Activated CD4-positive, CD25-positive, alpha-beta regulatory T cell treated with anti-CD3 and anti-CD28 coated beads, Interleukin-2, amount 50 U/mL, for 24 hours (primary cell): Measurements from ENCODE around the gene IFNGR1.
A peak's percentile ranks its signal among the peaks of the same experiment; 100 is the strongest.

Experiments
- ATAC-seq, 2 donors: fragments of 150-1000 bp; cut with Tn5 transposase; one replicate each; pipeline ENCODE4 v1.10.0; 2021; ENCODE audit warnings: mild to moderate bottlenecking in 1 of 2, moderate library complexity in 1 of 2

IFNGR1 gene

DNA sequence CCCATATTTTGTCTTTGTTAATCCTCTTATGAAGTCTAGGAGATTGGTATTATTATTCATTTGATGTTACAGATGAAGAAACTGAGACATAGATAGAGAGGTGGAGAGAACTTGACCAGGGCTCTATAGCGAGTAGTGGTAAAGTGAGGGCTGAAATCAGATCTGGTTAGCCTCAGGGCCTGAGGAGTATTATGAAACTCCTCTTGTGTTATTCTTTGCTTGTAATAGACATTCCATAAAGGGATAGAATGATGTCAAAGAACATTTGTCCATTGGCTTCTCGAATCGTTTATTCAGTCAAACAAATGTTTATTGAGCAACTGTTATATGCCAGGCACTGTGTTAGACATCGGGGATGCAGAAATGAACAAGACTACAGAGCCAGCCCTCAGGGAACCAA lies 45.7 kb downstream of the IFNGR1 start, which contains the start of gene IL22RA2:
TSS of gene IL22RA2 (minus strand) at position 144 of the 400 bp plus-strand sequence. CDS start 11,895 bp downstream, outside the sequence.
- ATAC-seq, result no peak

DNA sequence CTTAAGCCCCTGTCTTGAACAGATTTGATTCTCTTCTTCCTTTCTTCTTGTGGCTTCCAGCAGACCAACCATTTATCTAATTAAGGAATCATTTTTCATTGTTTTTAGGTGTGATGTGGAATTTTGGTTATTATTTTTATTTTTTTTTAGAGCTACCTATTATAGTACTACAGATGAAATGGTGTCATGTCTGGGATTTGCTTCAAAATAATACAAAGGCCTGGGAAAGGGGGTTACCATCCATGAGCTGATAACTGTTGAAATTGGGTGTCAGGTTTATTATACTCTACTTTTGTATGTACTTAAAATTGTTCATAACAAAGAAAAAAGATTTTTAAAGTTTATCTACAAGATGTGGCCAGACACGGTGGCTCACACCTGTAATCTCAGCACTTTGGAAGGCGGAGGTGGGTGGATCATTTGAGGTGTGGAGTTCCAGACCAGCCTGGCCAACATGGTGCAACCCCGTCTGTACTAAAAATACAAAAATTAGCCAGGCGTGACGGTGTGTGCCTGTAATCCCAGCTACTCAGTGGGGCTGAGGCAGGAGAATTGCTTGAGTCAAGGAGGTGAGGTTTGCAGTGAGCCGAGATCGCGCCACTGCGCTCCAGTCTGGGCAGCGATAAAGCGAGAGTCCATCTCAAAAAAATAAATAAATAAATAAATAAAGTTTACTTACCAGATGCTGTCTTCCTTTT lies 46.3 kb downstream of the IFNGR1 start:
- no peak for ATAC-seq

DNA sequence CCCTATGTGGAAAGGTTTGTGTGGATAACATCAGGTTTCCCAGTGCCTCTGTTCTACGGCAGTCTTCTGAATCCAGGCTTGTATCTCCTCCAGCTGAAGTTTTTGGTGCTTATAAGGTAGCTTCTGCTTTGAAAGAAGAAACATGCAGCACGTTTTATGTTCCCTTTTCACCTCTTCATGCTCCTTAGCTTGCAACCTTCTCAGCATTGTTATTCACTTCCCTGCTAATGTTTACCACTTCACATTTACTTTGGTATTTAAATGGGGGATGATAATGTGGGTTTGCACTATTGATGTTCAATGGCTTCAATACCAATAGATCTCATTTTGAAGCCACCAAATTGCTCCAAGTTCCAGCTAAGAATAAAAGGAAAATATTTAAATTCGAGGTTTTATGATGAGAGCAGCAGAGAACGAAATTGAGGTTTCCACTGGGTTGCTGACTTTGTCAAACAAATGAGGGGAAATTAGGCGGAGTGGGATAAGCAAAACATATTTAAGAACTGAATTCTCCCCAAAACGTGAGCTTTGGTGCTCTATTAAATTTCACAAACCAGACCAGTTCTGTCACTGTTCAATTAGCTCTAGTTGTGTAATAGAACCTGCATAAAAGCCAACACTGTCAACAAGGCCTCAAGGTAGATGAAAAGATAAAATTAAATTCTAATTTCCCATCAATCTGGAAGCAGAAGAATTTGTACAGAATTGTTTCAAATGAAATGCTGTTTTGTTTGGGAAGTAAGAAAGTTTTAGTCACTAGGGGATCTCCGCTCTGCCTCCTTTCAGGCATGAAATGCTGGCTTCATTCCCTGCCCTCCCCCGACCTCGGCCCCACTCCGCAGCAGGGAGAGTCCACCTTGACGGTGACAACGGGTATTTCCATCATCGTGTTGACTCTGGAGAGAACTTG lies 47.1 kb downstream of the IFNGR1 start:
- ATAC-seq, result no peak

DNA sequence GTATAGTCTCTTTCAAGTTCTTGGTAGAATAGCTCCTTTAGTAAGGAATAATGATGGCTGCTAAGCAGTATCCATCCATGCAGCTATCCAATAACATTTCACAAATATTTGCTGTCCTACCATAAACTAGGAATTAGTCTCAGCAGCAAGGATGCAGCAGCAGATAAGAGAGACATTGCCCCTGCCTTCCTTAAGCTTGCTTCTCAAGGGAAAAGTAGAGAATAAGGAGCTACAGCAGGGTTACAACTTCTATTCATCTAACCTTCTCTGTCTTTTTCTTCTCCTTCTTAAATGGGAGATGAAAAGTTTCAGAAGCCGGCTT lies 48.2 kb downstream of the IFNGR1 start:
- no peak for ATAC-seq

DNA sequence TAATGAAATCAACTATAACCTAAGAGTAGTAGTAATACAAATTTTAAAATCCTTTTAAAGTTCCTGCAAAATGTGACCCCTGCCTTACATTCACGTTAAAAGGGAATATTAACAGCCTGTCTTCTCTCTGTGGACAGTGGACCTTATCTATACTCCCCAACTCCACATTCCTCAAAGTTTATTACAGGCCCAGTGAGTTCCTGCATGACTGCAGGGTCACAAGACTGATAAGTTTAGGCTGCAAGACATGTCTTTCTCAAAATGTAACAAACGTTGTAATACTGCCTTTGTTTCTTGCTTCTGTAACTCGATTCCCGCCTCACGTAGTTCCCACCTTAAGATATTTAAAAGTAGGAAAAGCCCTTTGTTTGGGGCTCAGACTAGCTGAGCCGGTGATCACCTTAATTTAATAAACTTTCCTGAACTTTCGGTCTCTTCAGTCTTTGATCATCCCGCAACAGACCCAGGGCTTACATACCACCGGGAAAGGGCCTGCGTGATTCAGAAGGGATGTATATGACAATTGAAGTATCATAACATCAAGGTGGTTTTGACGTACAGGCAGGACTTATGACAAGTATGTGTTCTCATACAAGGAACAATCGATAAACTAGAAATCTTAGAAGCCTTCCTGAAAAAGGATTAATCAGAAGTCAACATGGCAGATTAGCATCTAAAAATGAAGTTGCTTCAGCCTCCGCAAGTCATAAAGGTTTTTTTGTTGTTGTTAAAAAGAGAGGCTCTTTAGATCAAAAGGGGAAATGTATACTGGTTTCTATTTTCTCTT lies 48.7 kb downstream of the IFNGR1 start:
- no peak for ATAC-seq

DNA sequence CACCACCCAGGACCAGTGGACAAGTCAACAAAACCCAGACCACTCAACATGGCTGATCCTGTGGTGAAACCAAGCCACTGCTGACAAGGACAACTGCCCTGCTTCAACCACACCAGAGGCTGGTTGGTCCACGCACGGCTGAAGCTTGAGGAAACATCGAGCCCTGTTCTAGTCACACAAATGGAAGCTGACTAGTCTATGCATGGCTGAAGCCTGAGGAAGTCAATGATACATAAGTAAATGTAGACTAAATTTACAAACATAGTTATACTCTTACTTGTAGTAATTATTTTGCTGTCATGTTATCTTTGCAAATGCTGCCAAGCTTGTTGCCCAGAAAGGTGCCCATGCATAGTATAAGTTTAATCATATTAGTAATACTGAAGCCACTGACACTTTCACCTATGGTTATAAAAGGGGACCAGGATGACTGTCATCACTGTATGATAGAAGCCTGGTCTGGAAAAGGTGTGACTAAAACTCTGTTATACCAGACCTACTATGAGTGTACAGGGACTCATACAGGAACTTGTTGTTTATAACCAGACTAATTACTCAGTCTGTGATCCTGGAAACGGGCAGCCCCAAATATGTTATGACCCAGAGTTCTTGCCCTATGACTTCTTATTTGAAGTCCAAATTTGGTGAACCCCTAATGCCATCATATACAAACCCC lies 51.3 kb downstream of the IFNGR1 start:
- ATAC-seq, result peak; percentile 42 to 54

DNA sequence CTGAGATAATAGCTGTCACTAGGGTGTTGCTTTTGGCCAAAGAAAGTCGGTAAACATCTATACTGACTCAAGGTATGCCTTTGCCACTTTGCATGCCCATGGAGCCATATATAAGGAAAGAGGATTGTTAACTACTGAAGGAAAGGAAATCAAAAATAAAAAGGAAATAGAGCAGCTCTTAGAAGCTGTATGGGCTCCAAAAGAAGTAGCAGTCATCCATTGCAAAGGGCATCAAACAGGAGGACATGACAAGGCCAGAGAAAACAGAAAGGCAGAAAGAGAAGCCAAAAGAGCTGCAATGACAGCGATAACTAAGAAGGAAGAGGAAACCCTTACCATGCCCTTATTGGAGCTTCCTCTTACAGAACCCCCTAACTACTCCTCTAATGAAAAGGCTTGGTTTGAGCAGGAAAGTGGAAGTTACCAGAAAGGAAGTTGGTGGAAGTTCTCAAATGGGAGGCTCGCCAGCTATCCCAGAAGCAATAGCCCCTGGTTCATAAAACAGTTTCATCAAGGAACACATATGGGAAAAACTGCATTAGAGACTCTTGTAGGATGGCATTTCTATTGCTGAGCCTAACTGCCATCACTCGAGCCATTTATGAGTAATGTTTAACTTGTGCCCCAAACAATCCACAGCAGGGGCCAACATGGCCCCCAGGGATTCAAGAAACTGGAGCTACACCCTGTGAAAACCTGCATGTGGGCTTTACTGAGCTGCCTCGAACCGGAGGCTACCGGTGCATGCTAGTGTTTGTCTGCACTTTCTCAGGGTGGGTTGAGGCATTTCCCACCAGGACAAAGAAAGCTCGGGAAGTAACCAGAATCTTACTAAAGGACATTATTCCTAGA lies 52.7 kb downstream of the IFNGR1 start:
- no peak for ATAC-seq

DNA sequence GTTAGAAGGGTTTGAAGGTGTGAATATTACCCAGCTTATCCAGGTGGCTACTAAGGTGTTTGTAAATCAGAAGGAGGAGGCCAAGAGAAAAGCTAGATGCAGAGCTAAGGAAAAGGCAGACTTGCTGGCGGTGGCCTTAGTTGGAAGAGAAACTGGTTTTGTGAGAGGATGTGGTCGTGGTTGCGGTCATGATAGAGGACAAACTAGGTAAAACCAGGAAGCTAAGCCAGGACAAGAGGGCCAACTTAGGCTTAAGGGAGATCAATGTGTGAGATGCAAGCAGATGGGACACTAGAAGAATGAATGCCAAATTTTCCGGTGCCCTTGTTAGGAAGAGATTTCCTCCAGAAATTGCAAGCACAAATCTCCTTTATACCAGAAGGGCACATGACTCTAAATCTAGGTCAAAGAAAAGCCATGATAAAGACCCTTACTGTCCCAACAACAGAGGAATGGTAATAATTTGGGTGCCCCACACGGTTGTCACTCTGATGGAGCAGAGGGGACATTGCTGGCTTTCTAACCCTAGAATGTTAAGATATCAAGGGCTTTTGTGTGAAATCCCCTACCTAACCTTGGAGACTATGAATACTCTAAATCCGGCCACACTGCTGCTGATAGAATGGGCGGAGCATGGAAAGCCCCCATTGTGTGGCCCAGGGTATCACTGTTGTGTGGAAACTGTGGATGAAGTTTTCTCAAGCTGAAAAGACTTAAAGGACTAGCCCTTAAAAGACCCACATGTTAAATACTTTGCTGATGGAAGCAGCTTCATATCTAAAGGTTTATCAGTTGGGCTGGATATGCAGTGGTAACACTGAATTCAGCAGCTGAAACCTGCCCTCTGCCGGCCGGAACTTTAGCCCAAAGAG lies 53.6 kb downstream of the IFNGR1 start:
- ATAC-seq, result no peak

DNA sequence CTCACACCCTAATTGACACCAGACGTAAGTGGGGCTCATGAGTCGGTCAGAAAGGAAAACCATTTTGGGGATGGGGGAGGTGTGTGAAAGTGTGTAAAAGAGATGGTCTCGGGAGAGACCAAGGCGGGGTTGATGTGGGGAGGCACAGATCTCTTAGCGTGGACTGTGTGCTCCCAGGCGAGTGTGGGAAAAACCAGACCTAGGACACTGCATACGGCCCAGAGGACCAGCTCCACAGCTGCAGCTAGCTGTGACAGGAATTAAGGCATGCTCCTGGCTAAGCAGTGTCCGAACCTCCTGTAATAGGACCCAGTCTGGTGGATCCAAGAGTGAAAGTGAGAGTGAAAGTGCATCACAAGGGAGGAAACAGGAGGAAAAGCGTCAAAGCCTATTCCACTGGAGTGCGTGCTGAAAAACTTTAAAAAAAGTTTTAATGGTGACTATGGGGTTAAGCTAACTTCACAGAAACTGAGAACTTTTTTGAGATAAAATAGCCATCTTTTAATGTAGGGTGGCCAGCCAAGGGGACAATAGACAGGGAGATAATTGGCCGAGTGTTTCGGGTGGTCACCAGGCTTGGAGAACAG lies 55.4 kb downstream of the IFNGR1 start:
- no peak for ATAC-seq

DNA sequence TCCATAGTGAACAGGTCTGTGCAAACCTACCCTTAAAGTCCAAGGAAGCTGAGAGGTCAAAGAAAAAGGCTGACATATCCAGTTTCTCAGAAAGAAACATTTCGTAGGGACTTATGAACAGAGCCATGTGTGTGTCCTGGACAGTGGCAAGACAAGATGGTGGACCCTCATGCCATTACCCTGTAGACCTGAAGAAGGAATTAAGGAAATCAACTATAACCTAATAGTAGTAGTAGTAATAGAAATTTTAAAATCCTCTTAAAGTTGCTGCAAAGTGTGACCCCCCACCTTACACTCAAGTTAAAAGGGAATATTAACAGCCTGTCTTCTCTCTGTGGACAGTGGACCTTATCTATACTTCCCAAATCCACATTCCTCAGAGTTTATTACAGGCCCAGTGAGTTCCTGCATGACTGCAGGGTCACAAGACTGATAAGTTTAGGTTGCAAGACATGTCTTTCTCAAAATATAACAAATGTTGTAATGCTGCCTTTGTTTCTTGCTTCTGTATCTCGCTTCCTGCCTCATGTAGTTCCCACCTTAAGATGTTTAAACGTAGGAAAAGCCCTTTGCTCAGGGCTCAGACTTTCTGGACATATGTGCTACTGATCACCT lies 56.4 kb downstream of the IFNGR1 start:
- ATAC-seq, result no peak

DNA sequence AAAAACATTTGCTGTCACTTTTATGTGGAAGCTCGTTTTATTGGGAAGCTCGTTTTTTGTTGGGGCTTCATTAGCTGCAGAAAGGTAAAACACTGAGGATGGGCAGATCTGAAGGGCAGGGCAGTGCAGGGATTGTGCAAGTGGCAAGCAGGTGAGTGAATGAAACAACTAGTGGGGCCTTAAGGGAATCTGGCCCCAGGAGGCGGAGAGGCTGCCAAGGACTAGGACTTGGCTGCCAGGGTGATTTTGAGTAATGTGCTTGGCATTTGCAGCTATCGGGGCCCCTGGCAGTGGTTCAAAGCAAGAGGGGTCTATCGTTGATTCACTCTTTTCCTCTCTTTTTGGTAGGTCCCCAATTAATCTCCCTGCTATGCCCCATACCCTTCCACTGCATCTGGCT lies 57.2 kb downstream of the IFNGR1 start:
- ATAC-seq, result no peak

DNA sequence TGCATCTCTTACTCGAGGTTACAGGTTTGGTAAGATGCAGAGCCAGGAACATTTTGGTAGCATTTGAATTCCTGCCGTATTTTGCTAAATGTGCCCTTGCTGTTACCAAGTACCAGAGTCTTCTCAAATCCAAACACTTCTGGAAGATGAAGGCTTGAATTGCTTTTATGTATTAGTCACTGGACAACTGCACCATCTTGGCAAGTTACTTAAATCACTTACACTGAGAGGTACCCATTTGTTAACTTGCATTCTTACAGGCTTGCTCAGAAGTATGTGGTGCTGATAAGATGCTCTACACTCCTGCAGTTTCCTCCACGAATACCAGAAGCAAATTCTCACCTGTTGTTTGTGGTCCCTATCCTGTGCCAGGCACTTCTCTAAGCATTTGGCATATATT lies 58.4 kb downstream of the IFNGR1 start:
- ATAC-seq, result no peak

DNA sequence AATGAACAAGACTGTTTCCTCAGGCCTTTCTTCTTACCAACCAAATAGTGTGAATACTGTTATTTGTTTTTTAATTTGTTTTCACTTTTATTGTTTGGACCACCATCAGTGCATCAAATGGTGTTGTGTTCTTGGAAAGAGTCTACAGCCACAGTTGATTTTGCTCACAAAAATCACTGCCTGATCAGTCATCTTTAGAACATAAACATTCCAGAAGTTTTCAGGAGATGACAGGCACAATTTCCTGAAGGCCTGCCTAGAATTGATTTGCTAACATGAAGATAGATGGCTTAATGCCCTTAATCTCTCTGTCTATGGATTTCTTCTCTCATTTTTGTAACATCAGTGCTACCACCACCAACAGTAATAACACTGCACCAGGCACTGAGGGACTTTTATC lies 59.3 kb downstream of the IFNGR1 start:
- no peak for ATAC-seq

DNA sequence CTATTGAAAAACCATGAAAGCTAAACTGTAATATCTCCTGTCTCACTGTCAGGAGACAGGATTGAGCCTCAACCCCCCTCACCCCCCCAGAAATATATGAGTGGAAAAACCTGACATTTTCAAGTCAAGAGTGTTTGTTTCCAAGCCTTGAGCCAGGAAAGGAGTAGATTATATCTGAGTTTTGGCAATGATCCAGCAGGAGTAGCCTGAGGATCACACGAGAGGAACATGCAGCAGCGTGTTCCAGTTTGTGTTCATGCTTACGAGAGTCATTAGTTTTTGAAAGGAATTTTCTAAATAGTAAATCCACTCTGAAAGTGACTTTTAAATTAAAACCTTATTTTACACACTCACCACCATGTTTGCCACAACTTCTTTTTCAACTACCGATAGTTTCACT lies 61.6 kb downstream of the IFNGR1 start:
- ATAC-seq, result no peak

DNA sequence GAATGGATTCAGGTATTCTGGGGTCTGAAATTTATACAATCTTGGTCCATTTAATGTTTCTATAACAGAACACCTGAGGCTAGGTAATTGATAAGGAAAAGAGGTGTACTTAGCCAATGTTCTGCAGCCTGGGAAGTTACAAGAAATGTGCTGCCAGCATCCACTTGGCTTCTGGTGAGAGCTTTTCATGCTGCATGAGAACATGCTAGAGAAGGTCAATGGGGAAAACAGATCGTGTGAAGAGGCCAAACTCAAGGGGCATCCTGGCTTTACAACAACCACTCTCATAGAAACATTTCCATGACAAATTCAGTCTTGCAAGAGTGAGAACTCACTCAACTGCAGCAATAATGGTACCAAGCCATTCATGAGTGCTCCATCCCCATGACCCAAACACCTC lies 62.5 kb downstream of the IFNGR1 start:
- no peak for ATAC-seq

DNA sequence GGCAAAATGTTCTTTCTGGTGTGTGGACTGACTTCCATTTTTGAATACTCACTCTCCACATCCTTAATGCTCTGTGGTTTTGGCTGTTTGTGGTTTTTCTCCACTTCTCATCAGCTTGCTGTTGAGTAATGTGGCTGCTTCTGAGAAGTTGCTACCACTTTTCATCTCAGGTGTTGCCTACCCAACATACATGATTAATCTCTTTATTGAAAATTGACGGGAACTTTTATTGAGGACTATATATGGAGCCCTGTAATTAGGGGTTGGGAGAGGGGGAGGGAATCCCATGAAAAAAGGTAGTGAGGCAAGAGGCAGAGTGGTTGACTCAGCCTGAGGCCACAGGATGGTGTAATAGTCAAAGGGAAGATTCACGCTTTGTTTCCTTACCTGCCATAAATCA lies 63.4 kb downstream of the IFNGR1 start:
- peak; percentile 67 to 78 for ATAC-seq

DNA sequence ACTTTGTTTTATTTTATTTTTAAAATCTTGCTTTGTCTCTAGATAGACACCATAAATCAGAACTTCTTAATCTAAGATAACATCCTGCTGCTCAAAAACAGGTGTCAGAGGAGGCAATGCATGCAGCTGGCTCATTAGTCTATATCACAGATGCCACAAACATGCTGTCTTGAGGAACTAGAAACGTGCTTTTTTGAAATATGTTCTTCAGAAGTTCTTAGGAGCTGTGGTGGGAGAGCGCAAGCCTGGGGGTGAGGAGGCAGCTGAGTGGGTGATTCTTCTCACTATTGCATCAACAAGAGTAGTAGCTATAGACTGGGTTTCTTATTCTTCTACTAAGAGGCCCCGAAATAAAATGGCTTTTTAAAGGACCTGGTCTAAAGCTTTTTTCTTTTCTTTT lies 69.1 kb downstream of the IFNGR1 start:
- ATAC-seq, result no peak

DNA sequence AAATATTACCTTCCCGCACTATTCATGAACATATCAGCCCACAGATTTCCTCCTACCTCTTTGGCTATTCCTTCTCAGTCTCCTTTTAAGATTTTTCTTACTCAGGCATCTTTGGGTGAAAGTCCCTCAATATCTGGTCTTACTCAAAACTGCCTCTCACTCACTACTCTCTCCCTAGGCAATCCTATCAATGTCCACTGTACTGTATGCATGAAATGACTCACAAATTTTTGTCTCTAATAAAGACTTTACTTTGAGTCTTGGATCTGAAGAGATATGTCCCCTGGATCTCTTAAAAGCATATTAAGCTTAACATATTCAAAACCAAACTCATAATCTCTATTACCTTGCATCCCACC lies 70.2 kb downstream of the IFNGR1 start:
- no peak for ATAC-seq

DNA sequence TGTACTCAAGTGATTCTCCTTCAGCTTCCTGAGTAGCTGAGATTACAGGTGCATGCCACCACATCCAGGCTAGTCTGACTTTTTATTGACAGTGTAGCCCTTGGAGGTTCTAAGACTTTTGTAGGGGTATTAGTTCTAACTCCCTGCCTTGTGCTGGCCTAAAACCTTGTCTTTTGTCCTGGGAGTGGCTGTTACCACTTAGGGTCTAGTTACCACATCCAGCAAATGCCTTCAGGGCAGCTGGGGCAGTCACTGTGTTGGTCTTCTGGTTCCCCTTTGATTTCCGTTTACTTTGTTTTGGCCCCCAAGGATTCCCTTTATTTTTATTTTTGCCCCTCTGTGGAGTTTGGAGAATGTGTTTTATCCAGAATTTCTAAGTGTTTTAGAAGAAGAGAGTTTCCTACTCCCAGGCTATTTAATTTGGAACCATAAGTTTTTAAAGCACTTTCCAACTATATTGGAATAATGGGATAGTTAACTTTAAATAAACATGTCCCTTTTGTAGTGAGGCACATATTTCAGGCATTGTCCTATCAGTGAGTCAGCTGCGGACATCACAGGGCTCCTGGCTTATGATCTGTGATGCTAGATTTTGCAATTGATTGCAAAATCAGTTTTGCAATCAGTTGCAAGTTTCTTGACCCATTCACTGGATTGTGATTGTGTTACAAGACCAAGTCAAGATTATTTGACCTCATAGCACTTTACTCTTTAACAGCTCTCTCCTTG lies 70.7 kb downstream of the IFNGR1 start:
- ATAC-seq, result no peak
